ENCODE measurements around the gene RGS7BP.

The RGS7BP gene

GRCh38 chr5:64637144-64637543, 131.3 kb downstream of the RGS7BP start:
- no peak for FAIRE-seq

DNA sequence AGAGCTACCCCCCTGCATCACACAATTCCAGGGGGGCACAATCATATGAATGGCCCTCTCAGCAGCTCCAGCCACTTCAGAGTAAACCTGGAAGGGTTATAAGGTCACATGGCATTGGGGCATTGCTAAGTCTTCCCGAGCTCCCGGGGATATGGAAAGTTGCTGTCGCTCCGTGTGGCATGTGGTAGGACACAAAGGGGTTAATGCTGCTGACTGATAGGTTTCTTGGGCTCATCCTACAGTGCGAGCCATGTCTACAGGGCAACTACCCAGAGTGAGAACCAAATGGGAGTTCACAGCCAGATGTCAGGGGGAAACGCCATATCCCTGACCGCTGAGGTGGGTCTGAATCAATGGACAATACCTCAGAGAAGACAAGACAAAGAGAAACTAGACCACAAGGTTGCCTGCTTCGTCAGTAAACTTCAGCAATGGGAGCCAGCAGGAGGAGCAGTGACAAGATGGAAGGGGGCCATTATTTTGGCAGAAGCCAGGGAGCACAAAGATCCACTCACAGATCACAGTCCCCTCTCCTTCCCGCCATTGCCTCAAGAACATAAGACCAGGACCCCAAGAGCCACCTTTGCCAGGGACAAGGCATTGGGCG, 132.1 kb downstream of the RGS7BP start:
- FAIRE-seq, result no peak

DNA sequence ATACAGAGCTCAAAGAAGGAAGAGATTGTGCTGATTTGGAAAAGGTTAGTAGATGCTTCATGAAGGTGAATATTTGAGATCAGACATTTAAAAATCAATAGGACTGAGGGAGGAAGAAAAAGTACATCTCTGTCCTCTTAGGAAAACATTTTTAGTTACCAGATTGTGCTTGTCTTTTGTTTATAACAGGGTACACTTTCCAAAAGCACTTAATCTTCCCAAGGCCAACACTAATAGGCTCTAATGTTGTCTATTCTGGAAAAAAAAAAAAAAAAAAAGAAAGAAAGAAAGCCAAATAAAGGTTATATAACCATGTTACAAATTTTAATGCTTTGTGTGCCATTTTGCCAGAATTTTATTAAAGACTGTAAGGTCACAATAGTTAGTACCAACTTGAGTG, 139.0 kb downstream of the RGS7BP start:
- FAIRE-seq, result no peak

DNA sequence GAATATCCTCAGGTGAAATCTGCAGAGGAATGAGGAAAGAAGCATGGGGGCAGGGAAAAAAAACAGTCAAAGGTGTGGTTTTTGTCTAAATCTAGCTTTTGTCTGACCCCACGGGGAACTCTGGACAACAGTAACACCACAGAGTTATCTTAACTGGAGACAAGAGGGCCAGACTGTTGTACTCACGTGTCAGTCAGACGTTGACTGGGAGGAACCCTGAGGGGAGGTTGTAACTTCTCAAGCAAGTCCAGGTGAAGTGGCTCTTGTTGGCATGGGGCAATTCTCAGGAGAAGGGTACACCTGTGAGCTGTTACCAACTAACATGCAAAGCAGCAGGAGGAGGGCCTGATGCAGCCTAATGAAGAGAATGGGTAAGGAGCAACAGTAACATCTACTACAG, 140.4 kb downstream of the RGS7BP start:
- no peak for FAIRE-seq

DNA sequence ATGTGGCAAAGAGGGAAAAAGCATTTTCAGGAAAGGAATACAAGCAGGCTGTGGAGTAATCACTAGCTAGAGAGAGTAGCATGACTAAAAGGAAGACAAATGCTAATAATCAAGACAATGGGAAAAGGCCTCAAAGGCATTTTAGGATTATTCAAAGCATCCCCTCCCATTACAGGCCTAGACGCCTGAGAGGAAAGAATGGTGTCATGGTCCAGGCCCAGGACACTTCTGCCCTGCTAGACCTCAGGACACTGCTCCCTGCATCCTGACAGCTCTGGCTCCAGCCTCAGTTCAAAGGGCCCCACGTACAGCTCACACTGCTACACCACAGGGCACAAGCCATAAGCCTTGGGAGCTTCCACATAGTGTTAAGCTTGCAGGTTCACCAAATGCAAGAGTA, 143.7 kb downstream of the RGS7BP start:
- no peak for FAIRE-seq

DNA sequence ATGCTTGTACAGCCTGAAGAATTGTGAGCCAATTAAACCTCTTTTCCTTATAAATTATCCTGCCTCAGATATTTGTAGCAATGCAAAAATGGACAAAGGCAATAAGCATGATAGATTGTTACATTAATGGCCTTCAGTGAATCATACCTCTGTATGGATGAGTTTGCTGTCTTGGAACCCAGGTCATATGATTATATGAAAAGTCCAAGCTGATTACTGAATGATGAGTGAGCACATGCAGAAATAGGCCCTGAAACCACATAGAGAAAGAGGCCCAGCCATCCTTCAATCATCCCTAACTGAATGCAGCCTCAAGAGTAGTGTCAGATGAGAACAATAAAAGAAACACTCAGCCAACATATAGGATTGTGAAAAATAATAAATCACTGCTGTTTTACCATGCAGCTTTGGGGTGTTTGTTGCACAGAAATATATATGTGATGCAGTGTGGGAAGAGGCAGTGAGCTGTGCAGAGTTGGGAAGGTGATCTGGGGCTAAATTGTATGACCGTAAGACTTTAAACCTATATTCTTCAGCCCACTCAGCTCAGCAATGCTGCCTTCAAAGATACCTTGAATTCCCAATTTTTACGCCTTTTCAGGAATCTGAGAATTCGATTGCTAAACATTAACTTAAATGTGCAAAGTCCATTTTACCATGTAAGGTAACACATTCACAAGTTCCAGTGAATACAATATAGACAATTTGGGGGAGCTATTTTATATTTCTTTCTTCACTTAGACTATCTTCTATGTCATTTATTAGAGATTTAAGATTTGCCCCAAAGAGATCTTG, 148.1 kb downstream of the RGS7BP start:
- FAIRE-seq, result no peak

DNA sequence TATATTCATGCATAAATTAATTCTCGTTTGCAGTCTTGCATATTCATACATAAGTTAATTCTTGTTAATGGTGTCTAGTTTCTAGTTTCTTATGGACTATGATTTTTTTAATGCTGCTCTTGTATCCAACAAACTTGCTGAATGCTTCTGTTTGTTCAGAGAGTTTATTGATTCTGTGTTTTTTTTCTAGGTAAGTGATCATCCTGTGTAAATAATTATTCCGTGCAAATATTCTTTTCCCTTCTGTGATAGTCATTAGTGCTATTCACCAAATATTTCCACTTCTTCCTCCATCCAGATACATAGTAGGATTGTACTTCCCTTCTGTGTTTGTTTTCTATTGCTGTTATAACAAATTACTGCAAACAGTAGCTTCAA, 148.7 kb downstream of the RGS7BP start:
- no peak for FAIRE-seq

GRCh38 chr5:64655596-64655995, 149.8 kb downstream of the RGS7BP start:
- no peak for FAIRE-seq

GRCh38 chr5:64659289-64659688, 153.5 kb downstream of the RGS7BP start:
- no peak for FAIRE-seq
